GM12801 (cell line): ENCODE measurements around the gene KRTAP4-5.

Experiments
- CTCF ChIP-seq: IDR thresholded peaks from one replicate; pipeline ENCODE4 v1.5.1; 2011; ENCODE audit warnings: control low read depth; ENCODE audit not compliant: insufficient read length; ENCODE audit errors: extremely low read depth

KRTAP4-5 gene

GRCh38 chr17:41144846-41145245 is 4.8 kb downstream of the KRTAP4-5 start:
- TF ChIP-seq CTCF: no peak

- no peak for TF ChIP-seq CTCF
Observed at GRCh38 chr17:41141361-41141760, 8.3 kb downstream of the KRTAP4-5 start.

- TF ChIP-seq CTCF: no peak
Observed at GRCh38 chr17:41140360-41141131, 9.1 kb downstream of the KRTAP4-5 start, which contains the start of gene KRTAP4-6. Gene KRTAP4-6, minus strand, starts transcription at chr17:41140544. Its CDS starts 57 bp downstream, at chr17:41140487.

GRCh38 chr17:41133880-41134735 is 15.5 kb downstream of the KRTAP4-5 start:
- no peak for TF ChIP-seq CTCF

GRCh38 chr17:41131979-41132378 is 17.6 kb downstream of the KRTAP4-5 start:
- TF ChIP-seq CTCF: no peak

- TF ChIP-seq CTCF: no peak
Observed at GRCh38 chr17:41127371-41127770, 22.3 kb downstream of the KRTAP4-5 start.

GRCh38 chr17:41126412-41126811 is 23.2 kb downstream of the KRTAP4-5 start:
- TF ChIP-seq CTCF: no peak
